Cardiac fibroblast (primary cell): Measurements from ENCODE around the gene MYLK4.

ENCODE experiments used
- DNase-seq, 2 donors: peaks; one replicate each; pipeline versions ENCODE4 v3.0.0 to v3.0.0-alpha.2; 2010; ENCODE audit warnings: low read depth in 2 of 2
- H3K4me3 ChIP-seq, 2 donors: replicated peaks in 1 of 2; 1 replicate in 1 of 2; 2 replicates in 1 of 2; pipeline ENCODE4 v1.5.1; 2011; ENCODE audit warnings: low read depth in 2 of 2, low read length in 2 of 2, mild to moderate bottlenecking in 2 of 2, moderate library complexity in 1 of 2
- TF ChIP-seq, protein P1 (sequence below): IDR thresholded peaks from one replicate; pipeline ENCODE4 v1.5.1; 2011; ENCODE audit warnings: low read depth, mild to moderate bottlenecking, low read length, inconsistent platforms

The MYLK4 gene

DNA sequence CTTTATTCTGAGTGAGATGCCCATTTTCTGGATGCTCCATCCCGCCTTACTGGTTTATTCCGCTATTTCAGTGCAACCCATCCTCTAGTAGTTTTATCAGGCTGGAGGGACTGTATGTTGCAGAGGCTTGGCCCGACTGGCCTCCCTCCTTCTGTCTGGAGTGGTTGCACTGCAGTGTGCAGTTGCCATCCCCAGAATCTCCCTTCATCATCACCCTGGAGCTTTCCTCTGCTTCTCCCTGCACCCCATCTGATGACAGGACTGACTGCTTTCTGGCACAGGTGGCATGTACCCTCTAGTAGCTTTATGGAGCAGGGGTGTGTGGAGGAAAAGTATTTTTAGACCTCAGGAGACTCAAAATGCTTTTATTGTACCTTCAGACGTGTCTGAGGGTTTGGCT lies 35.5 kb upstream of the MYLK4 start:
- TF ChIP-seq, protein P1, sequence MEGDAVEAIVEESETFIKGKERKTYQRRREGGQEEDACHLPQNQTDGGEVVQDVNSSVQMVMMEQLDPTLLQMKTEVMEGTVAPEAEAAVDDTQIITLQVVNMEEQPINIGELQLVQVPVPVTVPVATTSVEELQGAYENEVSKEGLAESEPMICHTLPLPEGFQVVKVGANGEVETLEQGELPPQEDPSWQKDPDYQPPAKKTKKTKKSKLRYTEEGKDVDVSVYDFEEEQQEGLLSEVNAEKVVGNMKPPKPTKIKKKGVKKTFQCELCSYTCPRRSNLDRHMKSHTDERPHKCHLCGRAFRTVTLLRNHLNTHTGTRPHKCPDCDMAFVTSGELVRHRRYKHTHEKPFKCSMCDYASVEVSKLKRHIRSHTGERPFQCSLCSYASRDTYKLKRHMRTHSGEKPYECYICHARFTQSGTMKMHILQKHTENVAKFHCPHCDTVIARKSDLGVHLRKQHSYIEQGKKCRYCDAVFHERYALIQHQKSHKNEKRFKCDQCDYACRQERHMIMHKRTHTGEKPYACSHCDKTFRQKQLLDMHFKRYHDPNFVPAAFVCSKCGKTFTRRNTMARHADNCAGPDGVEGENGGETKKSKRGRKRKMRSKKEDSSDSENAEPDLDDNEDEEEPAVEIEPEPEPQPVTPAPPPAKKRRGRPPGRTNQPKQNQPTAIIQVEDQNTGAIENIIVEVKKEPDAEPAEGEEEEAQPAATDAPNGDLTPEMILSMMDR: no peak
- no peak overlapping the region for H3K4me3 ChIP-seq
- DNase-seq: no peak

DNA sequence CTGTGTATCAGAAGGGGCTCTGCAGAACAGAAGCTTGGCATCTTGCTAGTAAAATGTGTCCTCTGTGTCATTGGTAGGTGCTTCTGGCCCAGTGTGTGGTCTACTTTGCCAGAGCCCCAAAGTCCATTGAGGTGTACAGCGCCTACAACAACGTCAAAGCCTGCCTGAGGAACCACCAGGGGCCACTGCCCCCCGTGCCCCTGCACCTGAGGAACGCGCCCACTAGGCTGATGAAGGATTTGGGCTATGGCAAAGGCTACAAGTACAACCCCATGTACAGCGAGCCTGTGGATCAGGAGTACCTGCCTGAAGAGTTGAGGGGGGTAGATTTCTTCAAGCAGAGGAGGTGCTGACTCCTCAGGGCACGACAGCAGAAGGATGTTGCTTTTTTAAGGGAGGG lies 34.2 kb upstream of the MYLK4 start:
- TF ChIP-seq, protein P1: no peak
- no peak overlapping the region for H3K4me3 ChIP-seq
- no peak for DNase-seq

DNA sequence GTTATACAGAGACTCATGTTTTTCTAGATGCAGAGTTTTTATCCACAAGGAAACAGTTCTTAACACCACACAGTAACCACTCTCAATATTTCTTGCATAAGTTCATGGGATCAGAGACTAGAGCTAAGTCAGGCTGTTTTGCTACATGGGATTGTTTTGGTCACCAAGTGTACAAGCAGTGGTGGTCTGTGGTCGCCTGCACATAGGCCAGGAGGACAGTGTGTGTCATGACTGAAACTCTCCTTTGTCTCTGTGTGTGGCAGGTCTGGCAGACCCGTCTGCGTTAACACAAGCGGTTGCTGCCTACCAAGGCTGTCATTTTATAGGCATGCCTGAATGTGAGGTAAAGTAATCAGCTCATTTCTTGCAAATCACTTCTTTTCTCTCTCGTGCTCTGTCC lies 33.3 kb upstream of the MYLK4 start:
- TF ChIP-seq, protein P1: no peak
- DNase-seq: no peak
- H3K4me3 ChIP-seq: no peak overlapping the region

DNA sequence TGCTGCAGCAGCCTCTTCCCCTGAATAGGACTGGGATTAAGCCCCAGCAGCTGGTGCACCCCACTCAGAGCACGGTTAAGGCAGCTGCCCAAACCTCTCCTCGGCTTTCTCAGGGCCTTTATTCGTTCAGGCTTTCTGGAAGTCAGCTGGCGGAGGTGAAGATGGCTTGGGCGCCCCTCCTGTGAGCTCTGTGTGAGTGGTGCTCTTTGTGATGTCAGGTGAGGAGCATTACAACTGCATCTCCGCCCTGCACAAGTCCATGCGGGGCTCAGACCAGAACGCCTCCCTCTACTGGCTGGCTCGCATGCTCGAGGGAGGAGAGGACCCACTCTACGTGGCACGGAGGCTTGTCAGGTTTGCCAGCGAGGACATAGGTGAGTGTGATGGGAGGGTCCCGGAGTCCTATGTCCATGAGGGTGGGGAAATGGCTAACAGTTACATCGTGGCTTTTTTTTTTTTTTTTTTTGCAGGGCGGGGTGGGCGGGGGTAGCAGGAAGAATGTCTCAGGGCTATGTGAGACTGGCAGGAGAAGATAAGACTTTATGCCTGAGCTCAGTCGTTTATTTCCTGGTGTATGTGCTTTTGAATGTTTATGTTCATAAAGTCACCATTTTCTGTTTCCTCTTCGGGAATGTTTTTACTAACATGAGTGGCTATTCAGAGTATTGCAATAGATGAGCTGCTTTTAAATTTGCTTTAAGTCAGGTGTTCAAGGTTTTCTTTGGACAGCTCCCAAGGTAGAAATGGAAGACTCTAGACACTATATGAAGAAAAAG lies 32.7 kb upstream of the MYLK4 start:
- TF ChIP-seq, protein P1: no peak
- no peak for DNase-seq
- no peak overlapping the region for H3K4me3 ChIP-seq

DNA sequence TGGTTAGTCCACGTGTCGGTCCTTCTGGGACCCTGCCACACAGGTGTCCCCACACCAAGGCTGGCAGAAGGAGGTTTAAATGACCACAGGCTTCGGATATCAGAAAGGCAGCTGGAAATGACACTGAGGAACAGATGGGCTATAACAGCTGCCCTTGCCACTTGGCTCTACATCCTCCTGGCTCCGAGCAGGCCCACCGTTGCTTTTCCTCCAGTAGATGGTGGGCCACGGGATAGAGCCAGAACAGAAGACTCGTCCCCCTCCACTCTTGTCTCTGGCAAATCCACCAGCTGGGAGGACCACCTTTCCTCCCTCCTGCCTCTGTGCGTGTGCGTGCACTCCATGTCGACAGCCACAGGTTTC lies 32.1 kb upstream of the MYLK4 start:
- DNase-seq: no peak
- TF ChIP-seq, protein P1: no peak
- H3K4me3 ChIP-seq: no peak overlapping the region

DNA sequence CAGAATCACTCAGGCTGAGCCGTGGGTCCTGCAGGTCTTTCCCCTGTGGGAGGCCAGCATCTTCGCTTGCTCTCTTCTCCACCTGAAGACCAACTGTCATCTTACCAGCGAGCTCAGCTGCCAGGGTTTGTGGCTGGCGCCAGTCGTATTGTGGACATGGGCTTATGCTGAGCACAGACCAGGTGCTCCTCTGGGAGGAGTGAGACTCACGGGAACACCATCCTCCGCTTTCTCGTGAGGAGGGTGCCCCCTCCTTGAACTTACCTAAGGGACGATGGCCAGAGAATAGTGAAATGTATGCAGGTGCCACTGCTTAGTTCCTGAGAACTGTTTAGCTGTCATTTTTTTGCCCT lies 31.6 kb upstream of the MYLK4 start:
- H3K4me3 ChIP-seq: no peak overlapping the region
- TF ChIP-seq, protein P1: no peak
- no peak for DNase-seq
